HG02870 (cell line): Measurements from ENCODE around the gene UBR3.

Experiments
- ATAC-seq: cut with Tn5 transposase; IDR thresholded peaks from one replicate; pipeline ENCODE4 v1.9.1; 2021; ENCODE audit warnings: mild to moderate bottlenecking, moderate library complexity; ENCODE audit not compliant: unreplicated experiment

Gene UBR3

DNA sequence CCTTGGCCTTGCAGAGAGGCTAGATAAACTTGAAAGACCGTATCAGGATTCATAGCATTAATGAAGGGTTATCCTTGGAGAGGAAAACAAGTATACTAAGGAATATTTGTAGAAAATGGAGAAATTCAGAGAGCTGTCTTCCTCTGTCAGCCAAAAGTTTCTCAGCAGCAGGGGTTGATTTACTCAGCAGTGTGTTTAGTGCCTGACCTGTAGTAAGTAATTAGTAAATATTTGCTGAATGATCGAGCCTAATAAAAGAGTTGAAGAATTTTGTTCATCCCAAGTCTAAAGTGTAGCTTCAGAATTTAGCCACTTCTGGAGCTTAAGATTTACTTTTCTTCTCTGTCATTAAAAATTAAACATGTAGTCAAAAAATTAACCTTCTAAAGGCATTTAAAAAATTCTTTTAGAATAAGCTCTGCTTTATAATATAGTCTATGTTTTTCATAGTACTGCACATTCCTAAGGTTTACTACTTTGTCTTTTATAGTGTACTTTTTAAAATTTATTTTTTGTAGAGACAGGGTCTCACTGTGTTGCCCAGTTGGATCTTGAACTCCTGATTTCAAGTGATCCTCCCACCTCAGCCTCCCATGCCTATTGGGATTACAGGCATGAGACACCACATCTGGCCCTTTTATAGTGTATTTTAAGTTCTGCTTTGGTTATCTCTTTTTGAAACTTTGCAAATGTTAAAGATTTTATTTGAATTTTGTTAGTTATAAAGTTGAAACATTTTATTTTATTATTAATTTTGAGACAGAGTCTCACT, 212.3 kb downstream of the UBR3 start:
- ATAC-seq = no peak

DNA sequence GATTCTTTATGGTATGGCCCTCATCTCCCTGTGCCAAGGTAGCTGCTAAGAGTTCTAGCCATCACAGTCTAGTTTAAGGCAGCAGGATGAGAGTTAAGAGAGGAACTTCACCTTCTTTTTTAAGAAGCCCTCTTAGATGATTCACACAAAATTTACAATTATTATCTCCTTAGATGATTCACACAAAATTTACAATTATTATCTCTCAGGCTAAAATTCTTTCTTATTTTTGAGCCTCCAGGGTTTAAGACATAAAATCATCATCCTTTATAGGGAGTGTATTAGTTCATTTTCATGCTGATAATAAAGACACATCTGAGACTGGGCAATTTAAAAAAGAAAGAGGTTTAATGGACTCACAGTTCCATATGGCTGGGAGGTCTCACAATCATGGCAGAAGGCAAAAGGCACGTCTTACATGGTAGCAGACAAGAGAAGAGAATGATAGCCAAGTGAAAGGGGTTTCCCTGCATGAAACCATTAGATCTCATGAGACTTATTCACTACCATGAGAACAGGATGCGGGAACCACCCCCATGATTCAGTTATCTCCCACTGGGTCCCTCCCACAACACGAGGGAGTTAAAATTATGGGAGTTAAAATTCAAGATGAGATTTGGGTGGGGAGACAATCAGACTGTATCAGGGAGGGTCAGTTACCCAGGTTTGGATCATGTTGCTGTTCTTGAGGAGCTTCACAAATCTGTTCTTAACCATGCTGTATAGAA, 217.7 kb downstream of the UBR3 start:
- ATAC-seq = no peak

DNA sequence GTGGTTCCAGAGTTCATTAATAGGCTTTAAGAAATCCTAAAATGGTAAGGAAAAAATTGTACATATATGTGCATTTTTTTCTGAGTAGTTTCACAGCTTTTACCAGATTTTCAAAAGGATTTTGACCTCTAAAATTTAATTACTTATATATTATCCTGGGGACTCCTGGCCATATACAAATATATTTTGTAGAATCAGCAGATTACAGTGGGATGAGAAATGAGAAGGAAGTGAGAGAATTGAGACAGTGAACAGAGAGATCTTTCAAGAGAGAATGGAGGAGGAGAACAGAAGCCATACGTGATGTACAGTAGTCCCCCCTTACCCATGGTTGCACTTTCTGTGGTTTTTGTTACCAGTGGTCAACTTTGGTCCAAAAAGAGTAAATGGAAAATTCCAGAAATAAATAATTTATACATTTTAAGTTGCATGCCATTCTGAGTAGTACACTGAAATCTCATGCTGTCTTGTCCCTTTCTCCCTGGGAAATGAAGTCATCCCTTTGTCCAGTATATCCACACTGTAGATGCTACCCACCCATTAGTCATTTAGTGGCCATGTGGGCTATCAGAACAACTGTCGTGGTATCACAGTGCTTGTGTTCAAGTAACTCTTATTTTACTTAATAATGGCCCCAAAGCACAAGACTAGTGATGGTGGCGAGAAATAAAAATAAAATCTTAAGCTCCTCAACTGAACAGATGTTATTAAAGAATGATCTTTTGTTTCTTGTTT, 220.2 kb downstream of the UBR3 start:
- no peak for ATAC-seq

DNA sequence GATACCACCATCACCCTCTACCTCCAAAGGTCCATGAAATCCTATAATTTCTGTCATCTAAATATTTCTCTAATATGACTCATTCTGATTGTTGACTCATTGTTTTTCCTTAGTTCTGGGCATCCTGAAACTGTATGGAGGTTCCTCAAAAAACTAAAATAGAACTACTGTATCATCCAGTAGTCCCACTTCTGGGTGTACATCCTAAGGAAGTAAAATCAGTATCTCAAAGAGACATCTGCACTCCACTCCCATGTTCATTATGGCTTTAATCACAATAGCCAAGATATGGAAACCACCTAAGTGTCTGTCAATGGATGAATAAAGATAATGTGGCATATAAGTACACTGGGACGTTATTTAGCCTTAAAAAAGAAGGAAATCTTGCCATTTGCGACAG, 224.9 kb downstream of the UBR3 start:
- no peak for ATAC-seq

DNA sequence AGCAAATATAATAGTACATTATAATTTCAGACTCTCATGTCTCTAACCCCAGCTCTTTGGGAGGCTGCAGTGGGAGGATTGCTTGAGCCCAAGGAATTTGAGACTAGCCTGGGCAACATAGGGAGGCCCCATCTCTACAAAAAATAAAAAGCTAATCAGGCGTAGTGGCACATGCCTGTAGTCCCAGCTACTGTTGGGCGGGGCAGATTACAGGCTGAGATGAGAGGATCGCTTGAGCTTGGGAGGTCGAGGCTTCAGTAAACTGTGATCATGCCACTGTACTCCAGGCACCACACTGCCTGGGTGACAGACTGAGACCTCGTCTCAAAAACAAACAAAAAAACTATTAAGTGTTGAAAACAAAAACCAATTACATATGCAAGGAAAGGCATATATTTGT, 227.7 kb downstream of the UBR3 start:
- no peak for ATAC-seq

DNA sequence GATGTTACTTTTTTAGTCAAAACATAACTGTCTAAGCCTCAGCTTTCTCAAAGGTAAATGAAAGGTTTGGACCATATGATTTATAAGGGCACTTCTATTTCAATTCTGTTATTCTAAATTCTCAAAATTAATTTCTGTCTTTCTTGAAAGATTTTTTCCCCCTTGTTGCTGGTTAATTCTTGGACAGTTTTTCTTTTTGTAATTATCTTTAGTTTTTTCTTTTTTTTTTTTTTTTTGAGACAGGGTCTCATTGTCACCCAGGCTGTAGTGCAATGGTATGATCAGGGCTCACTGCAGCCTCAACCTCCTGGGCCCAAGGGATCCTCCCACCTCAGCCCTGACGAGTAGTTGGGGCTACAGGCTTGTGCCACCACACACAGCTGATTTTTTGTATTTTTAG, 229.6 kb downstream of the UBR3 start:
- no peak for ATAC-seq

DNA sequence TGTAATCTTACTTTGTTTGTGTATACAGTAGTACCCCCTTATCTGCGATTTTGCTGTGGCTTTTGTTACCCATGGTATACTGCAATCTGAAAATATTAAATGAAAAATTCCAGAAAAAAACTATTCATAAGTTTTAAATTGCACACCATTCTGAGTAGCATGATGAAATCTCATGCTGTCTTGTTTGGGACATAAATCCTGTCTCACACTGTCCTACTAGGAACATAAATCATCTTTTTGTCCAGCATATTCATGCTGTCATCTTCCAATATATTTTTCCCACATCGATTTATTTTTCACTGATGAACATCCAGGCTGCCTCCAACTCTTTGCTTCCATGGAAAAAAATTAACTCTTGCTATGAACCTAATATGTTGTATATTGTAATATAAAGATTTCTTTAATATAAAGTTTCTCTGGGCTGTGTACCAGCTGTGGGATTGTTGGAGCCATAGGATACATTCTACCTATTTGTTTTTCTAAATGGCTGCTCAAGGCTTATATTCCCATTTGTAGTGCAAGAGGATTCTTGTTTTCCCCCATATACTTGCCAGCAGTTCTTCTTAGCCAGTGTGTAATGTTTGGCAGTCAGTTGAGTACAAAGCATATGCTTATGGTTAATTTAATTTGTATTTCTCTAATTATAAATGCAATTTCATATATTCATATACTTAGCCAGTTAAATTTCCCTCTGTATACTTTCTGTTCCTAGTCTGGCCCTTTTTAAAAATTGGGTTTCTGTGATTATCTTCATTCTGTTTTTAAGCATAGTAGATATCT, 236.4 kb downstream of the UBR3 start:
- ATAC-seq = no peak

DNA sequence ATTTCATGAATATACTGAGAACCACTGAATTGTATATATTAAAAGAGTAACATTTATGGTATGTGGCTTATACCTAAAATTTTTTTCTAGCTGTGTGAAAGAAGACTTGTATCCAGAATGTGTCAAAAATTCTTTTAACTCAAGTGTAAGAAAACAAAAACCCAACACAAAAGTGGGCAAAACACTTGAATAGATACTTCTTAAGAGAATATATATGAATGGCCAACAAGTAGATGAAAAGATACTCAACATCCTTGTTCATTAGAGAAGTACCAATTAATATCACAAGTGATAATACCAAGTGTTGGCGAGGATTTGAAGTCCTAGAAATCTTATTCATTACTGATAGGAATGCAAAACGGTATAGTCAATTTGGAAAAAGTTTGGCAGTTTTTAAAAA, 243.5 kb downstream of the UBR3 start:
- no peak for ATAC-seq

DNA sequence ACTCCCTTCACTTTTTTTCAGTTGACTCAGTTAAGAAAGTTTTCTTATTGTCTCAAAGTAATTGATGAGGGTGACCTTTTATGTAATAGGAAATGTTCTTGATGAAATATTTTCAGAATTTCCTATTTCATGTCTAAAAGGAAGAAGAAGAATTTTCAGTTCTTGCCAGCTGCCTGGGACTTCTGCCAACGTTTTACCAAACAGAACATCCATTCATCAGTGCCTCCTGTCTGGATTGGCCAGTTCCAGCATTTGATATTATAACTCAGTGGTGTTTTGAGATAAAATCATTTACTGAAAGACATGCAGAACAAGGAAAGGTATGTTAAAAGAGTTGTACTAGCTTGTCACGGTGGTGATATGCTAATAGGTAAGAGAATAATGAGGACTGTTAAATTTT, 246.0 kb downstream of the UBR3 start:
- ATAC-seq = no peak

DNA sequence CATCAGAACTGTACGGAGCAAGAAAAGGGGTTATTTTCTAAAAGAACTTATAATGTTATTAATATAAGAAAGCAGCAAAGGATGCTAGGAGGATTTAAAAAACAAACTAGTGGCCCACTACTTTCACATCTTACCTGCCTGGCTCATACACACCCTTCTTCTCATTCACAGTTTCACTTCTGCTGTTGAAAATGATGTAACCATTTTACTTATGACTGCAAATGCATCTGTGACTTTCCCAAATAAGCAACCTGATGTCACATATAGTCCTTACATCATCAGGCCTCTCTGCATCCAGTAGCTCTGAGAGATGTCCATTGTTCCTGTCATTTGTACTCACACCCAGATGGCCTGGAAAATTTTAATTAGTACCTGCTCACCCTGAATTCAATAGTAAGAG, 248.9 kb downstream of the UBR3 start:
- no peak for ATAC-seq

DNA sequence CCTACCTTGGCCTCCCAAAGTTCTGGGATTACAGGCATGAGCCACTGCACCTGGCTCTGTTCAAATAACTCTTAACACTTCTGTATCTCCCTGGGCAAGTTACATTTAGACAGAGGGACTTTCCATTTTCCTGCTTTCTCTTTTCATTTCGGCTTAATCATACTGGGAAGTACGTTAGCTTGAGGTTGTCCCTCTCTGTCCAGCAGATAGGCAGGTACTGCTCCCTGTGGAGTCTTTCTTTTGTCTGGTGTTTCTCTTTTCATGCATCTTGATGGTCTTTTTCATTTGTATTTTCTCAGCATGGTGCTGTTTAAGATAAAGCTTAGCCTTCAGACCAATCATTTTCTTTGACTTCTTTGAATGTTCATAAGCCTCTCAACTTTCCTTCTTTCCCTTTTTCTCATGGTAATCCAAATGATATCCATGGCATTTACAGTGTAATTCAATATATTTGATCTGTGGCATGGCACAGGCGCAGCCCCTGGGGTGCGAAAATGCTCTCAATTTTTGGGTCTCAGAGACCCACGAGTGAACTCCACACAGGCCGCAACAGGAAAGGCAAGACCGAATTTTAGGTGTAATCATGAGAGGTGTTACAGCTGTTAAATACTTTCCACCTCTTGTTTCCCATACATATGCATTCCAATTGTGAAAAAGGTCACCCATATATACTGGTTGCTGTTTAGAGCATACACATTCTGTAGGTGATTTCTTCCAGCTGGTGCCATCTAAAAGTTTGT, 250.7 kb downstream of the UBR3 start:
- ATAC-seq = no peak

DNA sequence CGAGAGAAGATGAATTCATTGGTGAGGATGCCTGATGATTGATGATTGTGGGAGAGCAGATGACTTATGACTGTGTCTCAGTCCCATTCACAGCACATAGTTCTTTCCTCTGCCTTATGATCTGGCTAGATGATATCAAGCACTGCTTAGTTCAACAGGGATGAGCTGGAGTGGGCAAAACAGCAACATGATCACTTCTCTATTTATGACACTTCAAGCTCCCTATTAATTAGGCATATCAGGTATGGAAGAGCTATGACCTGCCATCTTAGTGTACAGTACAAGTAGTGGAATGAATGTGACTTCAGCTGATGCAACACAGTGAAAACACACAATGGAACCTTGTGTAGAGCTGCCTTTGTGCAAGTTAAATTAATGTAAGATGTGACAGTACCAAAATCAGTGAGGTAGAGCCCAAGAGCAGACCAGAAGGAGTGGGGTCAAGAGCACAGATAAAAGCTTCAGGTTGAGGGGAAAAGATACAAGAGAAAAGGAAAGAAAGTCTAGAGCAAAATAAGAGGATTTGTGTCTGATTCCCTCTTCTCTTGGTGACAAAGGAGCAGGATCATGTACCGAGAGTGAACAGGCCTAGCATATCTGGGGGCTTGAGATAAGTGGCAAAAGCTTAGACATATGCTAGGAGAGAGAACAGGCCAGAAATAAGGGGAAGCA, 257.7 kb downstream of the UBR3 start:
- ATAC-seq = no peak

DNA sequence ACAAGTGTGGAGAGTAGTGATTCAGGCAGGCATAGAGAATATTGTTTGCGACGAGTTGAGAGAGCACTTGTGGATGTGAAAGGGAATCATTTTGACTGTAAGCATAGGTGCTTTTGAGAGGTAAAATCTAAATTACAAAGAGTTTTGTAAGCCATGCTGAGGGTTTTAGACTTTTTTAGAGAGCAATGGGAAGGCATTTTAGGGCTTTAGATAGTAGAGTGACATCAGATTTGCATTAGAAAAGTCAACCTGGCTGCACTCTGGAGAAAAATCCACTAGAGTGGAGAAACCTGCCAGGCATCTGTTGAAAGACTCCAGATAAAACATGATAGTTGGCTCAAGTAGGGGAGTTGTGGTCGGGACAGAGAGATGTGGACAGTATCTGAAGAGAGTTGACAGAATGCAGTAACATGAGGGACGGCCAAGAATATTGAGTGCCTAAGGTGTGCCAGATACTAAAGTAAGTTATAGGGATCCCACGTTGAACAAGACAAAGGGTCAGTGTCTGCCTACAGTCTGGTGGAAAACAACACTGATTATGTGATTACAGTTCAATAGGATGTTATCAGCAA, 258.9 kb downstream of the UBR3 start:
- no peak for ATAC-seq

DNA sequence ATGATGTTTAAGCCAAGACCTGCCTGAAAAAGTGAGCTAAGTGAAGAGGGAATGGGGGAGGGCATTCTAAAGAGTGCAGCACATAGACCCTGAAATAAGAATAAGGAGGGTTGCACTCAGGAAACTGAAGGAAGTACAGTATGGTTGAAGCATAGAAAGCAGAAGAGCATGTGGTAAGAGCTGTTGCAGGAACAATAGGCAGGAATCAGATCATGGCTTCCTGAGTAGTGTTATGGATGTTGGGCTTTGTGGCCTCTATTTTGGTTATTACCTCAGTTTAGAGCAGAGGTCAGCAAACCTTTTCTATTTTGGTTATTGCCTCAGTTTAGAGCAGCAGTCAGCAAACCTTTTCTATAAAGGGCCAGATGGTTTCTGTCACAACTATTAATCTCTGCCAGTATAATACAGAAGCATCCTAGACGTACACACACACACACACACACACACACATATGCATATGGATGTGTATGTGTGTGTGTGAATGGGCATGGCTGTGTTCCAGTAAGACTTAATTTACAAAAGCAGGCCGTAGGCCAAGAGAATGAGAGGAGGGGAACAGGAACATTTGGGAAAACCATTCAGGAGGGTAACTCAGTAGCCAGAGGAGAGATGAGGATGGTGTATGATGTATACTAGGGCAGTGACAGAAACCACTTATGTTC, 259.6 kb downstream of the UBR3 start:
- ATAC-seq = no peak

DNA sequence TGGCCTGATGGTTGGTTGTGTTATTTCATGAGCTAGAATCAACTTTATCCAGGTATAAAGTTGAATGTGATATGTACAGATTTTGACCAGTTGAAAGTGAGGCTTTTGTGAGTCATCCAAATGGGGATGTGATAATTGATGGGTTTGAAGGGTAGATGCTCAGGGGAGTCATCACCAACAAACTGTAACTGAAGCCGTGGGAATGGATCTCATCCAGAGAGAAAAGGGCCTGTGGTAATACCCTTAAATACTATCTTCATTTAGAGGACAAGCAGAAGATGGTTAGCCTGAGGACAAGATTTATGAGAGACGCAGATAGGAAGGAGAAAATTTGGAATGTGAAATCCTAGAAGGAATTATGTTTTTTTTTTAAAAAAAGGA, 260.1 kb downstream of the UBR3 start:
- no peak for ATAC-seq

DNA sequence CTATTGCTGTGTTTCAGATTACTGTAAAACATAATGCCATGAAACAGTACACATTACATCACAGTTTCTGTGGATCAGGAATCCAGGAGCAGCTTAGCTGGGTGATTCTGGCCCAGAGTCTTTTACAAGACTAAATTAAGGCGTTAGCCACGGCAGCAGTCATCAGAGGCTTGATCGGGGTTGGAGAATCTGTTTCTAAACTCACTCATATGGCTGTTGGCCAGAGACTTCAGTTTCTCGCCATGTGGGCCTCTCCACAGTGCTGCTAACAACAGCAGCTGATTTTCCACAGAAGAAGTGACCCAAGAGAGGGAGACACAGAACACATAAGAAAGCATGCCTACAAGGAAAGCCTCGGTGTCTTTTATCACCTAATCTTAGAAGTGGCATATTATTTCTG, 261.5 kb downstream of the UBR3 start:
- no peak for ATAC-seq

DNA sequence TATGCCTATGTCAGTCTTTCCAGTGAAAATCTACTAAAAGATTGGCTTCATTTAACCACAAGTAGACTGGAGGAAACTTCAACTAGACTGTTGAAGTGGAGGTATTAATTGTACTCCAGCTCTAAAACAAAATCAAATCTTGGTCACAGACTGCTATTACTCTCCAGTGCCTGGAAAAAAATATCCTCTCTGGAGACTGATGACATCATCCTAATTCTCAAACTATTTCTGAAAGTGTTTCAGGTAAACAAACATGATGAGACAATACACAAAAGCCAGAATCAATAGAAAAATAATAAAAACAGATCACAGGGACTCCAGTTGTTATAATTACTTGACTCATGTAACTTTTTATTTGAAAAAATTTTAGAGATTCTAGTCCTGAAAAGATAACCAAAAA, 263.0 kb downstream of the UBR3 start:
- no peak for ATAC-seq

DNA sequence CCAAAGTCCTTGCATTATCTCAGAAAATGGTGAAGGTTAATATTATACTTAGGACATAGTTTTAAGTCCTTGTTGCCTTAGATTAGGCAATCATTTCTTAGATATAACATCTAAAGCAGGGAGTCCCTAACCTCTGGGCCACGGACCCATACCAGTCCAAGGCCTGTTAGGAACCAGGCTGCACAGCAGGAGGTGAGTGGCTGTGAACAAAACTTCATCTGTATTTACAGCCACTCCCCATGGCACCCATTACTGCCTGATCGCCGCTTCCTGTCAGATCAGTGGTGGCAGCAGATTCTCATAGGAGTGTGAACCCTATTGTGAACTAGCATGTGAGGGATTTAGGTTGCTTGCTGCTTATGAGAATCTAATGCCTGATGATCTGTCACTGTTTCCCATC, 264.2 kb downstream of the UBR3 start:
- no peak for ATAC-seq

DNA sequence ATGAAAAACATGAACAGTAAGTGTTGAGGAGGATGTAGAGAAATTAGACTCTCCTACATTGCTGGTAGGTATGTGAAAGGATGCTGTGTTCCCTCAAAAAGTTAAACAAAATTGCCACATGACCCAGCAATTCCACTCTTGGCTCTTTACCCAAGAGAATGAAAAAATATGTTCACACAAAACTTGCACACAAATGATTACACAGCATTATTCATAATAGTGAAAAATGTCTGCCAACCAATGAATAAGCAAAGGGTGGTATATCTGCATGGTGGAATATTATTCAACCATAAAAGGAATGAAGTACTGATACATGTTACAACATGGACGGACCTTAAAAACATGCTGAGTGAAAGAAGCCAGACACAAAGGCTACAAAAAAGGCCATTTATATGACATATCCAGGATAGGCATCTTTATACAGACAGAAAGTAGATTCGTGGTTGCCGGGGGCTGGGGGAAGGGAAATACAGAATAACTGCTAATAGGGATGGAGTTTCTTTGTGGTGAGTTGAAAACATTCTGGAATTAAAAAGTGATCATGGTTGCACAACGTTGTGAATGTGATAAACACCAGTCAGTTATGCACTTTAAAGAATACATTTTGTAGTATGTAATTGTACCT, 265.3 kb downstream of the UBR3 start:
- no peak for ATAC-seq
